GM06990 (cell line): ENCODE results near the gene ACSF2.

Source experiments
- DNase-seq: peaks from one replicate; pipeline ENCODE4 v3.0.0-alpha.2; 2011; ENCODE audit not compliant: insufficient read length; ENCODE audit errors: extremely low read depth
- H3K27me3 ChIP-seq: replicated peaks from 2 replicates; pipeline ENCODE4 v1.6.0; 2011; ENCODE audit warnings: low read length; ENCODE audit not compliant: control insufficient read depth, insufficient read depth
- H3K36me3 ChIP-seq: 2 replicates; pipeline ENCODE4 v1.5.1; 2011; ENCODE audit warnings: low read length; ENCODE audit not compliant: control insufficient read depth, insufficient read depth
- H3K4me3 ChIP-seq: replicated peaks from 2 replicates; pipeline ENCODE4 v1.5.1; 2011; ENCODE audit warnings: low read depth, mild to moderate bottlenecking, control low read depth, low read length
- TF ChIP-seq, protein P1 (sequence below): IDR thresholded peaks from 2 replicates; pipeline ENCODE4 v1.5.1; 2011; ENCODE audit warnings: low read length, control low read depth, mild to moderate bottlenecking, inconsistent platforms; ENCODE audit not compliant: insufficient read depth, poor library complexity, severe bottlenecking

ACSF2 gene

DNA sequence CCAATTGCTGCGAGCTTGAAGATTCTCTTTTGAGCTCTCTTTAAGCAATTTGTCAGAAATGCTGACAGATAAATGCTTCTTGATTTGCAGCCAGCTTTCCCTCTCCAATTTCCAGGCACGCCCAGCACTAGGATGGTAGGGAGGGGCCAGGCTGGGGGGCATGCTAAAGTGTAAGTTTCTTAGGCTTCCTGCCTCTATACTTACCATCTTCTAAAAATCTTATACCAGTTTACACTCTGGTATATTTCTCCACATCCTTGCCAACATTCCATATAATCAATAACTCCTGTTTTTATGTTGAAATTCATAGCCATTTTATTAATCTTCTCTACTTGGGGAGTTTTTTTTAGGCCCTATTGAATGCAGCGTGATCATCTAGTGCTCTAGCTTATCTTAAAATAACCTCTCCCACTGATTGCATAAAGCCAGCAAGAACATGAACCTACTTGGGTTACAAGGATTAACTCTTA lies 17.5 kb downstream of the ACSF2 start:
- H3K36me3 ChIP-seq: no peaks in the 10 kb centered on the region
- no peak overlapping the region for H3K4me3 ChIP-seq
- no peak for DNase-seq
- TF ChIP-seq, protein P1, sequence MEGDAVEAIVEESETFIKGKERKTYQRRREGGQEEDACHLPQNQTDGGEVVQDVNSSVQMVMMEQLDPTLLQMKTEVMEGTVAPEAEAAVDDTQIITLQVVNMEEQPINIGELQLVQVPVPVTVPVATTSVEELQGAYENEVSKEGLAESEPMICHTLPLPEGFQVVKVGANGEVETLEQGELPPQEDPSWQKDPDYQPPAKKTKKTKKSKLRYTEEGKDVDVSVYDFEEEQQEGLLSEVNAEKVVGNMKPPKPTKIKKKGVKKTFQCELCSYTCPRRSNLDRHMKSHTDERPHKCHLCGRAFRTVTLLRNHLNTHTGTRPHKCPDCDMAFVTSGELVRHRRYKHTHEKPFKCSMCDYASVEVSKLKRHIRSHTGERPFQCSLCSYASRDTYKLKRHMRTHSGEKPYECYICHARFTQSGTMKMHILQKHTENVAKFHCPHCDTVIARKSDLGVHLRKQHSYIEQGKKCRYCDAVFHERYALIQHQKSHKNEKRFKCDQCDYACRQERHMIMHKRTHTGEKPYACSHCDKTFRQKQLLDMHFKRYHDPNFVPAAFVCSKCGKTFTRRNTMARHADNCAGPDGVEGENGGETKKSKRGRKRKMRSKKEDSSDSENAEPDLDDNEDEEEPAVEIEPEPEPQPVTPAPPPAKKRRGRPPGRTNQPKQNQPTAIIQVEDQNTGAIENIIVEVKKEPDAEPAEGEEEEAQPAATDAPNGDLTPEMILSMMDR: no peak
- no peaks in the 10 kb centered on the region for H3K27me3 ChIP-seq

DNA sequence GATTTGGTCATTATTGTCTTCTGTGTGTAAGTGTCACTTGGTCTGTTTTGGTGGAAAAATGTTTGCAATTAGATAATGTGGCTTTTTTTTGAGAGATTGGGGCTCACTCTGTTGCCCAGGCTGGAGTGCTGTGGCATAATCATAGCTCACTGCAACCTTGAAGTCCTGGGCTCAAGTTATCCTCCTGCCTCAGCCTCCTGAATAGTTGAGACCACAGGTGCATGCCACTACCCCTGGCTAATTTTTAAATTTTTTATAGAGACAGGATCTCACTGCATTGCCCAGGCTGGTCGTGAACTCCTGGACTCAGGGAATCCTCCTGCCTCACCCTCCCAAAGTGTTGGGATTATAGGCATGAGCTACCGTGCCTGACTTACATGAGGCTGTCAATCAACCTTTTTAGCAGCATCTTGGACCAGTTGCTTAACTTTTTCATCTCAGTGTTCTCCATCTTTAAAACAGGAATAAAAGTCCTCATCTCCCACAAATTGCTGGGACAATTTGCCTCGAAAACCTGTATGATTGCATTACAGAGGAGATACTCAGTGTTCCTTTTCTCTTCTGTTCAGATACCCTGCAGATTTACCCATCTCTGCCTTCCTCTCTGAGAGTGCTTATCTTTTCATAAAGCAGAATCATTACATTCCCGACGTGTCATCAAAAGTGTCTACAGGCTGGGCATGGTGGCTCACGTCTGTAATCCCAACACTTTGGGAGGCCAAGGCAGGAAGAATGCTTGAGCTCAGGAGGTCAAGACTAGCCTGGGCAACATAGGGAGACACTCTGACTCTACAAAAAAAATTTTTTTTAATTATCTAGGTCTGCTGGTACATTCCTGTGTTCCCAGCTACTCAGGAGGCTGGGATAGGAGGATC lies 19.1 kb downstream of the ACSF2 start:
- no peak for DNase-seq
- TF ChIP-seq, protein P1: no peak
- Histone ChIP-seq H3K36me3 (no peaks in the 10 kb centered on the region), H3K4me3 (no peak overlapping the region), H3K27me3 (no peaks in the 10 kb centered on the region)

DNA sequence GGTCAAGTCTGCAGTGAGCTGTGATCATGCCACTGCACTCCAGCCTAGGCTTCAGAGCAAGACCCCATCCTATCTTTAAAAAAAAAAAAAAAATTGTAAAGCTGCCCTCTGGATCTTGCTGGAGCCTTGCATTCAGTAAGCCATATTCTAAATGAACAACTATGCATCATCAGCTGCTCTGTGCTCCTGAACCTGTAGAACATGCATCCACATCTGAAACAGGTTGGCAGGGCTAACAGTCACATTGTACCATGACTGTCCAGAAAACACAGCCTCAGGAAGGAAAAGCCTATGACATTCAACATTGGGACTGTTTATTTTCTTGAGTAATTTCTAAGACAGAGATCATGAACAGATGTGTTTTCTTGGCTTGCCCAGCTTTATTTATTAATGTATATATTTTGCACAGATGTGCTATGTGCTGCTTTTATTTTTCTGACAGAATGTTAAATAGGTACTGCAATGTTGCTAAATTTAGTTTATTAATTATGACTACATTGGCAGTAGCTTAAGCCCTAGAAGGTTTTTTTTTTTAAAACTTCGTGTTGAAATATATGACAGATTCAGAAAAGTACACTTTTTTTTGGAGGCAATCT lies 19.8 kb downstream of the ACSF2 start:
- DNase-seq: no peak

DNA sequence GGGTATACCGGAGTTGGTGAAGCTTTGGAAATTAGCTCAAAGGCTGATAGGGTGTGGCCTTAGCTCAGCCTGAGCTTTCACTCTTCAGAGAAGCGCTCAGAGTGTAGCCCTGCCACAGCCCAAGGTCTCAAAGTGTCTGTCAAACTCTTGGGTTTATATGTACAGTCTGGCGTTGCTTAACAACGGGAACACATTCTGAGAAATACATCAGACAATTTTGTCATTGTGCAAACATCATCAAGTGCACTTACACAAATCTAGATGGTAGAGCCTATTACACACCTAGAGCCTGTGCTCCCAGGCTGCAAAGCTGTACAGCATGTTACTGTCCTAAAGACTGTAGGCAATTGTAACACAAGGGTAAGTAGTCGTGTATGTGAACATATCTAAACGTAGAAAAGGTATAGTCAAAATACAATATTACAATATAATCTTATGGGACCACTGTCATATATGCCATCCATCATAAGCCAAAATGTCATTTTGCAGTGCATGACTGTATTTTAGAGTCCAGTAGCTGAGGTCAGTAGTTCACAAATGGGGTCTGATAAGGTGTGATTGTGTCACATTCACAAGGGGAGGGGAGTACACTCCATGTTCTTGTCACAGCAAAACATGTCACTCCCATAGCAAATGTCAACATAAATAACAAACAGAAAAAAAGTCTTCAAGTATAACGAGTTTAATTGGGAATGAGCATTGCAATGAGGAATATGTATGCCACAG lies 22.0 kb downstream of the ACSF2 start:
- no peaks in the 10 kb centered on the region for H3K36me3 ChIP-seq
- no peak overlapping the region for H3K4me3 ChIP-seq
- DNase-seq: no peak
- H3K27me3 ChIP-seq: no peaks in the 10 kb centered on the region
- TF ChIP-seq, protein P1: no peak

More for the DNA sequence above, 19.8 kb downstream of the ACSF2 start:
- no peaks in the 10 kb centered on the region for H3K27me3 ChIP-seq
- no peak overlapping the region for H3K4me3 ChIP-seq
- H3K36me3 ChIP-seq: no peaks in the 10 kb centered on the region
- TF ChIP-seq, protein P1: no peak

DNA sequence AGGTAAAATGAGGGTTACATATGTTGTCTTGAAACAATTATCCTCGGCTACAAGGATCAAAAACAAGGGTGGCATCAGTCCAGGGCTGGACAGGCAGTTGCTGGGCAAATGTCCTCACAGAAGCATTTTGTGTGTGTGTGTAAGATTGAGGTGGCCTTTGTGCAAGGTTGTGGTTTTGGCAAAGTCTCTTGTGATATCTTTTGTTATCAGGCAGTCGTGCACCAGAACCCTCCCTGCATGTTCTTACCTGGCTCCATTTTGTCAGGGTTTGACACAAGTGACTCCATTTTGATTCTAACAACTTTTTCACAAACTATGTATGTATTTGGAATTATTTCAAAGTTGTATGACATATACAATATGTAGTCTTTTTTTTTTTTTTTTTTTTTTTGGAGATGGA lies 22.6 kb downstream of the ACSF2 start:
- TF ChIP-seq, protein P1: no peak
- no peaks in the 10 kb centered on the region for H3K27me3 ChIP-seq
- no peak overlapping the region for H3K4me3 ChIP-seq
- no peak for DNase-seq
- no peaks in the 10 kb centered on the region for H3K36me3 ChIP-seq
